Medulla oblongata (tissue), 1 donor: ENCODE data around the gene KCNH1.
A peak's percentile ranks its signal among the peaks of the same experiment; 100 is the strongest.

Source experiments
- DNase-seq: peaks from one replicate; pipeline ENCODE4 v3.0.0-alpha.2; 2015; ENCODE audit errors: extremely low spot score

The KCNH1 gene

DNA sequence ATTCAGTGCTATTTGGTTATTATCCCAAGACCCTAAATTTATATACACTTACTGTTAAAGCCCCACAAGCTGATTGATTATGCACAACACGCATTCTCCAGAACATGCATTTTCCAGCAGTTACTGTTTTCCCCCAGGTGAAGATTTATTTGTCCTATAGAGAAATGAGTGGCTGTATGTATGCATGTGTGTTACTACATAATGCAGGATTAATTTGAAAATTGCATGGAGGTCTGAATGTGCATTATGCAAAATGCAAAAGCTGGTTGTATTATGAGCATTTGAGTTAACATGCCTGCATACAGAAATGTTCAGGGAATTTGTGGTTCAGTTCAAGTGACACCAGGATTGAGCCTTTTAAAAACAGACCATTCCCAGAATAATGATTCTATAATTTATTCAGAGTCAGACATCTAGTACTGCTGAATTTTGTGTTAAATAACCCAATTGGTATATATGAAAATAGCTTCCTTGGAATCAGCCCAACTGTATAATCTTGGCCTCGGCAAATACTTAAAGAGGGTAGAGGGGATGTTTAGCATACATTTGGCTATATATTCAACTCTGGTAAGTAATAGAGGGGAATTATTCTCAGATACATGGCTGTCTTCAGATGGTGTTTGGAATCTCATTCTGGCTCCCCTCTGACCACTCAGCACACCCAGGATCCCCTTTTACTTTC lies 485.2 kb downstream of the KCNH1 start:
- DNase-seq = no peak

DNA sequence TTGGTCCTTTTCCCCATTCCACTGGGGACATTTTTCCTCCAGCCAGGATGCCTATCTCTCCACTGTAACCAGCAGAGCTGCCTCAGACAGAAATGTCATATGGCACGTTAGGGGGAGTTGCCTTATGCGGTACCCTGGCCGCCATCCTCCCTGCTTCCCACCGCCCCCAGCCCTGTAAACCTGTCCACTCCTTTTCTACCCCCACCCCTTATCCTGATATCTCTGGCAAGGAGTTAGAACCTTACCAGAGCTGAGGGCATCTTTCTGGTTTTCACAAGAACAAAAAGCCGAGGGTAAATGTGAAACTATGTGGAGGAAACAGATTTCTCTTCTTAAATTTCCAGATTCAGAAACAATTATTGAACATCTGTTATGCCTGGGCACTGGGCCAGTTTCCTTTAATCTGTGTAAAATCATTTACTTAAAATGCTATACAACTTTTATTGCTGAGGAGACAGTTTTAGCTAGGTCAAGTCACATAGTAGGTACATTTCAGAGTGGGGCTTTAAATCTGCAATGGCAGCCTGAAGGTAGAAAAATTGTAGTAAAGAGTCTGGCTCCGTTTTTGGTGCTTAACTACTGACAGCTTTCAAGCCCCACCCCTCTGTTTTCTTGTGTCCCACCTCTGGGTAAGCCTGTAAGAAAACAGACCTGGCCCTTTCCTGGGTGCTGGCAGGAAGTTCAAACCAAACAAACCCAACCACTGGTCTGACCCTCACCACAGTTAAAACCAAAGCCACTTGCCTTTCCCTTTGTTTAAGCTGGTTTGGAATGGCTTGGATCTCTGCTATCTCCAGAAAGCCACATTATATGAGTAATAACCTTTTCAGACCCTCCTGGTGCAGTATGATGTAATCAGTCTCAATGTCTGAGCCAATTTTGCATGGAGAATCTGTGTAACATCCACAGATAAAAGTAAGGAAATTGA lies 486.3 kb downstream of the KCNH1 start:
- DNase-seq = no peak

DNA sequence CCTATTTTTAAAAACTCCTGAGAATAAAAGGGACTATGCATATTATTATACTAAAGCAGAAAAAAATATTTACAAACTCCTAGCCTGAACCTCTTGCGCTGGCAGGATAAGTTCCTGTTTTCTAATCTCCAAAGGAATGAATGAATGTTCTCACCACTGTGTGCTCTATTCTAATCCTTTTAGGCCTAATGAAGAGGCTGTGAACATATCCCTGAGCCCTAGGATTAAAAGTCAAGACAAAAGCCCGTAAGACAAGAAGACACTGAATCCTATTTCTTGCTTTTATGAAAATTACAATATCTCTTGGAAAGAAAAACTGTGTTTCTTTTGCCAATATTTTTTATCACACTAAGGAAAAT lies 487.7 kb downstream of the KCNH1 start:
- DNase-seq = no peak

DNA sequence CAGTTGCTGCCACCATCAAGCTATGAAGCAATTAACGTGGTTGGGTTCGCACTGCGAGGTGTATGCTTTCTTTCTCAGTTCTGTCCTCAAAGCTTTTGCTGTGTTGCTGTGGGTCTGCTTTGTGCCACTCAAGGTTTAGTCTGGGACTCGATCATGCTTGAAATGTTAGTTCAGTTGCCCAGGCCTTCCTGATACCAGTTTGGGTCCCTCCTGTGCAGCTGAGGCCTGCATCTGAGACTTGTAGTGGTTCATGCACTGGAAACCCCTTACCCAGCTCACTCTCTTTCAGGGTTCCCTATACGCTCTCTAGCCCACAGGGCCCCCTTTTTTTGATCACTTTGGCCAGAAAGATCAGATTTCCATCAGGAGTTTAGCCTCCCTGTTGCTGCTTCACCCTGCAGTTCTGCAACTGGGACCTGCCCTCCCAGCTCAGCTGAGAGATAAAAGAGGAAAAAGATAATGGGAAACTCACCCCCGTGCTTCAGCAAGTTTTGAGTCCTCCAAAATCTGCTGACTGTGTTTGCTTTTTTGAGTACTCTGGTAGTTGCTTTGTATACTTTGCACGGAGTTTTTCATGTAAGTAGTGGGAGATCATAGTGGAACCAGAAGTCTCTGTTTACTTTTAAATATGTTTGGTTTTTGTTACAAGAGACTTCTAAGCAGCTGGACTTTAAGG lies 488.2 kb downstream of the KCNH1 start:
- no peak for DNase-seq

DNA sequence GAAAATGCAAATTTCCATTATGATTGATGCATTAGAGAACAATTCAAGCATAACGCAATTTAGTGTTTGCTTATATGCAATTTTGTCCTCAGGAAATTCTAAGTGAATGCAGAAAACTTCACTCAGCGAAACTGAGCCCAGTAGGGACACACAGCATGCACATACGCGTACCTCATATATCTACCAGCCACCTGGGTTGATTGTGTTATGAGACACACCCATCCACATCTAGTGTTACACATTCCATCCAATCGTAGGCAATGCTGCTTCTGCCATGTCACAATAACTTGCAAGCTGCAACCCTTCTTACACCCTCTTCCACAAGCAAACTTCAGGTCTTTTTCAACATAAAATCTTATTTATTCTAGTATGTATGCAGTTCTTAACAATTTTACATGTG lies 492.4 kb downstream of the KCNH1 start:
- no peak for DNase-seq

DNA sequence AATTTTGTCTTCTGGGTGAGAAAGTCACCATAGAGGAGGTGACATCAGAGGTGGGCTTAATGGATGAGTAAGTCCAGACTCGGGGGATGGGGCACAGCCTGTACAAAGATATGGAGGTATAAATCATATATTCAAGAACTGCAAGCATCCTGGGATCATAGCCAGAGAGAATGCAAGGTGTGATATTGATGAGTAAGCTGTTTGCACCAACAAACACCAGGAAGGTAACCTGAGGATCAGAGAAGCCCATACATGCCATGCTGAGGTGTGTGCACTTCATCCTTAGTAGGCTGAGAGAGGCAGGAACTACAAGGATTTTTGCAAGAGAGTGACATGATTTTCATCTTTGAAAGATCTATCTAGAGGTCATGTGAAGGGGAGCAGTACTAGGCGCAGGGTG lies 498.8 kb downstream of the KCNH1 start:
- DNase-seq = no peak

DNA sequence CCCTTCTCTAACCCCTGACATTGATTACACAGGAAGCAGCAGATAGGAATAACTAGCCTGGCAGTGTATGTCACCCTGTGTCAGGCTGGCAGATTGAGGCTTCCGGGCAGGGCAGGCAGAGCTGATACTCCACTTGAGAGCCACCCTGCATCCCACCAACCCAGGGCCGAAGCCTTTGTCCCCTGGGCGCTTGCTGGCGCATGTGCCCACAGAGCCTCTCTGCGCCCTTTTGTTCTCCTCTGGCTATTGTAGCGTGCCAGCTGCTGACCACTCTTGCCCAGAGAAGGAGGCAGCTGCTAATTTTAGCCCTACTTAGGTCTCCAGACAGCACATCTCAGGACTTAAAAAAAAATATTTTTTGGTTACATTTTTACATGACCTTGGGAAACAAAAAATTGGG lies 500.3 kb downstream of the KCNH1 start:
- DNase-seq = peak; percentile 69

DNA sequence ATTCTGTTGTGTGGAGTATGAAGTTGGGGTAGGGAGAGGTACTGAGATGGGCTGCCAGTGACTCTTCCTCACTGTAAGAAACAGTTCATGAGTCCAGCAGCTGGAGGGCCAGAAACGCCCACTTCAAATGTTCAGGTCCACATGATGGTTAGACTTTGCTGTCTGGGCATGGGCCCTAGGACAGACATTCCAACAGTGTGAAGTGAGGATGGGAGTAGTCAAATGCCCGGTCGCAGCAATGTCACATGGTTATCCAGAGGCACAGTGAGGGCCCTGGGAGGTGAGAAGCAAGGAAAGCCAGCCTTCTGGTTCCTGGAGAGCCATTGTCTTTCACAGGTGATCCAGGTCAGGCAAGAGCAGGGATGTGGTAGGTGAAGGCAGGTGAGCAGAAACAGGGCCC lies 500.8 kb downstream of the KCNH1 start:
- DNase-seq = no peak

DNA sequence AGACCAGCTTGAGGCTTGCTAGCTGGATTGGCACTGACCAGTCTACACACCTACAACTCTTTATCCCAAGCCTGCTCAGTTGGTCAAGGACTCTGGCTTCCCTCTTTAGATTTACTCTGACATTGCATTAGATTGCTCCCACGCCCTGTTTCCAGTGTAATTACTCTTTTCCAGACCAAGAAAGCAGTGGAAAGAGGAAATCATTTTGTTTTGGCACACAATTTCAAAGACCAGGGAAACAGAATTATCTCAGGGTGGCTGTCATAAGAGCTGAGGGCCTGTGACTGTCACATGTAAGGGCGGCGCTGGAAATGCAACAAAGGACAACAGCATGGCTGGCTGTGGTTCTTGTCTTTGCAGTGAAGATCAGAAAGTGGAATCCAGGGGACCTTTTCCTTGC lies 502.5 kb downstream of the KCNH1 start:
- DNase-seq = peak; percentile 44

DNA sequence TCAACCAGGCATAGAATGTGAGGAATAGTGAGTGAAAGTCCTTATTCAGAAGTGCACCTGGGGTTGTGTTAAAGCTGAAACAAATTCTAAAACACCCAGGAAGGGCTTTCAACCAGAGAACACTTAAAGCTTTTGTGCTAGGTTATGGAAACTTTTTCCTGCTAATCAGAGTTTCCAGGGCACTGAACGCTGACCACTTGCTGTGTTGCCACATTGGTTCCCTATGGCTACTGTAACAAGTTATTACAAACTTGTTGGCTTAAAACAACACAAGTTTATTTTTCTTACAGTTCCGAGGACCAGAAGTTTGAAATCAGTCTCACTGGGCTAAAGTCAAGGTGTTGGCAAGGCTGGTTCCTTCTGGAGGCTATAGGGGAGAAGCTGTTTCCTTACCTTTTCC lies 504.7 kb downstream of the KCNH1 start:
- DNase-seq = no peak

DNA sequence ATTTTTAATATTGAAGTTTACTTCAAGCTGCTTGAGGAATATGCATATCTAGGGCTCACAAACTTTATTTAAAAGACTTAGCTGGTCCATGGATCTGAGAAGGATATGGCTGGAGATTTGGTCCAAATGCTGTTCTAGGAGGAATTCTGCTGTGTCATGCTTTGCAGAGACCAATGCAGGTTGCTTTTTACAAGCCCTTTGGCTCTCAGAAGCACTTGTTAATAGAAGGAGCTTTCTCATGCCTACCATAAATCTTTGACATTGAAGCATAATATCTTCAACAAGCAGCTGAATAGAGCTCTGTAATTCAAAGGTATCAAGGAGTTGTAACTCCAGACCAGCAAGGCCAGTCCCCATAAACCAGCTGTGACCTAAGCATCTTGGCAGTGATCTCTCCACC lies 506.2 kb downstream of the KCNH1 start:
- no peak for DNase-seq
